Kidney glomerular epithelial cell (primary cell): Measurements from ENCODE around the gene MTHFD2.
"Not testable (repeated sequence)": the region's sequence is repeated elsewhere in the genome, so short reads cannot be mapped to it uniquely, and the experiment has no call there.

ENCODE experiments used
- DNase-seq: peaks from one replicate; lab custom pipeline; 2025; lab: John Stamatoyannopoulos, UW

Gene MTHFD2

DNA sequence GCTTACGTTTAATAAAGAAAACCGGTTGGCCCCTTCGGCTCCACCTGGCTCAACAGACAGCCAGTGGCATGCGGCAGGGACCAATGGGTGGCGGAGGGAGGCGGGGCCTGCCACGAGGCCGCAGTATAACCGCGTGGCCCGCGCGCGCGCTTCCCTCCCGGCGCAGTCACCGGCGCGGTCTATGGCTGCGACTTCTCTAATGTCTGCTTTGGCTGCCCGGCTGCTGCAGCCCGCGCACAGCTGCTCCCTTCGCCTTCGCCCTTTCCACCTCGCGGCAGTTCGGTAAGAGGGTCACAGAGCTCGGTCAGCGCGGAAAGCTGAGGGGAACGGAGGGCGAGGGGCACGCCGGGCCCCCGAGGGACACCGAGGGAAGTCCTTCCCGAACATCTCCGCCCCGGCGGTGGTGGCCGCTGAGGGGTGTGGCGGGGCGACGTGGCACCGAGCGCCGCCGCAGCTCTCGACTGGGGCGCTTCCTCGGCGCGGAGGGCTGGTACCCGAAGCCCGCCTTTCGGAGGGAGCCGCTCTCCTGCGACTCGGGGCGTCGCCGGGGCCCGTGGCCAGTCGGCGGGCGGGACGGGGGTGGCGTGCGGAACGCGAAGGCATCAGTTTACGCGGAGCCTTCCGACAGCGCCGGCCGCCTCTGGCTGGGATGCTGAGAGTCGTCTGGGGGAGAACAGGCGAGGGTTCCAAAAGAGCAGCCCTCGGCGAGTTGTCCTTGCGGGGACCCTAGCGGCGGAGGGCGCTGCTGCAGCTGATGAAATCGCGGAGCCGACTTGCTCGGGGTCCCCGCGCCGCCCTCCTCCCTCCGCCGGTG is at the start of gene MTHFD2:
TSS of gene MTHFD2 (plus strand) at position 155 of the 814 bp plus-strand sequence. CDS start at position 182, 27 bp downstream.
- DNase-seq = peak; percentile 88

- no peak for DNase-seq
These were observed 49.2 kb upstream of the MTHFD2 start for GRCh38 chr2:74149247-74149525.

- DNase-seq = no peak
These were observed 48.7 kb upstream of the MTHFD2 start for GRCh38 chr2:74149570-74150319.

GRCh38 chr2:74152954-74153353 is 45.5 kb upstream of the MTHFD2 start:
- DNase-seq = no peak

DNA sequence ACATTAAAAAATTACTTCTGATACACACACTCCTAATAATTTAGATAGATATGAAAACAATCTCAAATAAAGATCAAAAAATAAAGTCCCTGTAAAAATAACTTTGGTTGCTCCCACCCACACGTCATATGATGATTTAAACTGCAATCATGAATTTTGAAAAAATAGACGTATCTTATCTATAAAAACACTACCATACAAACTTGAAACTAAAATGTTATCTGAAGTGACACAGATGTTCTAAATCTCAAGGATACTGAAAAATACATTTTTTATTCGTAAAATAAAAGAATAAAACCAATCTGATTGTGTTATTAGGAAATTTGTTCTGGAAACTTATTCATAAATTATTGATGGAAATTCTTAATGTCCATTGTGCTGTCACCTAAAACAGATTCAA is 42.6 kb upstream of the MTHFD2 start:
- DNase-seq = no peak

DNA sequence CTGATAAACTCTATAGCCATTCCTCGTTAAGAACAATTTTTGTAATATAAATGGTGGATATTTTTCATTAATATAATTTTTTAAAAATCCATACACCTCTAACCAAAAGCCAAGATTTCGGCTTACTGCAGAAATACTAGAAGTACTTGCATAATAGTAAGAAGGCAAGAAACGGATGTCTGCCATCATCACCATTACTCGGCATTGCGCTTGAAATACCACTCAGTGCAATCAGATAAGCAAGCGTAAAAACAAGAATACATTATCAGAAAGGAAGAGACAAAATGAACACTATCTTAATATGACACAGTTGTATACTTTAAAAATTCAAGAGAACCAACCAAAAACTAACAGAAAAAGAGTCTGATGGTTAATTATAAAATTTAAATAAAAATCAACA is 35.5 kb upstream of the MTHFD2 start:
- DNase-seq = no peak

DNA sequence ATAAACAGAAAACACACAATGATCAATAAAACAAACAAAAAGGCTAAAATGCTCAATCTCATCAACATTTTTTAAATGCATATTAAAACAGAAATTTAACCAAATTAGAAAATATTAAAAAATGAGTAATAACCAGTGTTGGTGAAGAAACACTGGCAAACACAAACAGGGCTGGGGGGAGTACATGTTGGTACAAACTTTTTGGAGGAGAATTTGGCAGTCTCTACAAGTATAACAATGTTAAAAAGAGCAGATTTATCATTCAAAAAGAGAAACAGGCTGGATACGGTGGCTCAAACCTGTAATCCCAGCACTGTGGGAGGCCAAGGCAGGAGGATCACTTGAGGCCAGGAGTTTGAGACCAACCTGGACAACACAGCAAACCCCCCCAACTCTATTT is 33.7 kb upstream of the MTHFD2 start:
- no peak for DNase-seq

DNA sequence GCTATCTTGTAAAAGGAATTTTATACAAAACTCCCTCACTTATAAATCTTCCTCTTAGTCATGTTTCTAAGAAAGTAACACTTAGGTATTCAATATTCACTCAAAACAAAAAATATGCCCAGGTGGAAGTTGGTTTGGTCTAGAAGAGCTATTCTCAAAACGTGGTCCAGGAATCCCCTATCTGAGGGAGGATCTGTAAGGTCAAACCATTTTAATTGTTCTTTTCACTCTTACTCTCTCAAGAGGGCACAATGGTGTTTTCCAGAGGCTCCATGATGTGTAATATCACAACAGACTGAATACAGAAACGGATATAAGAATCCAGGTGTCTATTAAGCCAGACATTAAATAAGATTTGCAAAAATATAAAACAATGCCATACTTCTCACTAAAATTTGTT is 29.7 kb upstream of the MTHFD2 start:
- DNase-seq = no peak

DNA sequence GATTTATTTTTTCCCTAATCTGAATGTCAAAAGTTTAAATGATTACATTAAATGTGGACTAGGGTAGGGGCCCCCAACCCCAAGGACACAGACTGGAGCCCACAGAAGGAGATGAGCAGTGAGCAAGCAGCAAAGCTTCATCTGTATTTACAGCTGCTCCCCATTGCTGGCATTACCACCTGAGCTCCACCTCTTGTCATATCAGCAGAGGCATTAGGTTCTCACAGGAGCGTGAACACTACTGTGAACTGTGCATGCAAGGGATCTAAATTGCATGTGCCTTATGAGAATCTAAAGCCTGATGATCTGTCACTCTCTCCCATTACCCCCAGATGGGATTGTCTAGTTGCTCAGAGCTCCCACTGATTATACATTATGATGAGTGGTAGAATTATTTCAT is 23.5 kb upstream of the MTHFD2 start:
- DNase-seq = no peak

GRCh38 chr2:74177696-74178095 is 20.7 kb upstream of the MTHFD2 start:
- DNase-seq = no peak

DNA sequence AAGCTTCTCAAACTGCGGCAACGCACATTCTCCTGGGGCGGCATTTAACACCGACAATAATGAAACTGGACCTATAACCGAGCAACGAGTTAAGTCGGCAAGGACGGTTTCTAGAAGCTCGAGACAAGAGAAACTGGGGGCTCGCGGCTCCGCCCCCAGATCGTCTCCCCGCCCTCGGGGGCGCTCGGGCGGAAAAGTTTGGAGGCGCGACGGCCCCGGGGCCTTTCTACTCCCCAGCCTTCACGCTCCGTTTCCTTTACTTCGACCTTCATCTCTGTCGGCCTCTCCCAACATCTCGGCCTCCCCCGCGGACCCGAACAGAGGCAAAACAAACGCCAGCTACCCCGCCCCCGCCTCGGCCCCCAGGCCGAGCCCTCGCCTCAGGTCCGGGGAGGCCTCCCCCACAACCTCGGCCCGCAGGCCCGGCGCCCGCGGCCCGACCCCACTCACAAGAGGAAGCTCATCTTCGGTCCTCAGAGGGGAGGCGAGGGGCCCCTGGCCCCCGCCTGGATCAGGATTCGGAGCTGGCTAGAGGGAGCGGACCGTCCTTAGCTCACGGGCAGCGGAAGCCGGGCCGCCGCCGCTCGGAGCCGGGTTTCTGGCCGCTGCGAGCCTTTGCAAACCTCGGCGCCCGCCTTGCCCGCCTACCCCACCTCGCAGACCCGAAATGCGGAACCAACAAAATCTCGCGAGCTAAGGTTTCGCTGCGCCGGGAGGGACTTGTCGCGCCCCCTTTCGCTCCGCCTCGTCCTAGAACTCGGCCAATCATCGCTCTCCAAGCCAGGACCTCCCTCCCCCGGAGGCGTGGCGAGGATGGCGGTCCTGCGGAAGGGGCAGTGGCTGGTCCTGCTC is 20.0 kb upstream of the MTHFD2 start, which contains the start of gene MOB1A:
TSS of gene MOB1A (minus strand) at position 669 of the 852 bp plus-strand sequence. CDS start at position 464, 205 bp downstream.
- DNase-seq = peak; percentile 98

DNA sequence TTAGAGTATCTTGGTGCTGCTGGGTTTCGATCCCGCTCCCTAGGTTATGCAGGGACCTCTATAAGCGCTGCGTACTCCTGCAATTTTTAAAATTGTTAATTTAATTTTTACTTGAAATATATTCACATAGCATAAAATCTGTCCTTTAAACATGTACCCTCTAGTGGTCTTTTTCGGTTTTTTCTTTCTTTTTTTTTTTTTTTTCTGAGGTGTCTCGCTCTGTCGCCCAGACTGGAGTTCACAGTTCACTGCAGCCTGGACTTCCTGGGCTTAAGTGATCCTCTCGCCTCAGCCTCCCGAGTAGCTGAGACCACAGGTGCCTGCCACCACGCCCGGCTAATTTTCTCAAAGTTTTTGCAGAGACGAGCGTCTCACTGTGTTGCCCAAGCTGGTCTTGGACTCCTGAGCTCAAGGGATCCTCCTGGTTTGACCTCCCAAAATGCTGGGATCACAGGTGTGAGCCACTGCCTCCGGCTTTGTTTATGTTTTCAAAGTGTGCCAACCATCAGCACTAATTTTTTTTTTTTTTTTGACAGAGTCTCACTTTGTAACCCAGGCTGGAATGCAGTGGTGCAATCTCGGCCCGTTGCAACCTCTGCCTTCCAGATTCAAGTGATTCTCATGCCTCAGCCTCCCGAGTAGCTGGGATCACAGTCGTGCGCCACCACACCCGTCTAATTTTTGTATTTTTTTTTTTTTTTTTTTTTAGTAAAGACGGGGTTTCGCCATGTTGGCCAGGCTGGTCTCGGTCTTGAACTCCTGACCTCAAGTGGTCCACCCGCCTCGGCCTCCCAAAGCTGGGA is 19.2 kb upstream of the MTHFD2 start:
- DNase-seq = no peak

- no peak for DNase-seq
These were observed 16.7 kb upstream of the MTHFD2 start for GRCh38 chr2:74181739-74182138.

GRCh38 chr2:74183878-74184277 is 14.5 kb upstream of the MTHFD2 start:
- DNase-seq = no peak

GRCh38 chr2:74186038-74186437 is 12.4 kb upstream of the MTHFD2 start:
- no peak for DNase-seq

DNA sequence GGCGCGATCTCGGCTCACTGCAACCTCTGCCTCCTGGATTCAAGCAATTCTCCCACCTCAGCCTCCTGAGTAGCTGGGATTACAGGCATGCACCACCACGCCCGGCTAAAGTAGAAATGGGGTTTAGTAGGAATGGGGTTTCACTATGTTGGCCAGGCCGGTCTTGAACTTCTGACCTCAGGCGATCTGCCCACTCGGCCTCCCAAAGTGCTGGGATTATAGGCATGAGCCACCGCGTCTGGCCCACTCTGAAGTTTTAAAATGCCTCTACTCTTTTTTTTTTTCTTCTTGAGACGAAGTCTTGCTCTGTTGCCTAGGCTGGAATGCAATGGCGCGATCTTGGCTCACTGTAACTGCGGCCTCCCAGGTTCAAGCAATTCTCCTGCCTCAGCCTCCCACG is 11.7 kb upstream of the MTHFD2 start:
- DNase-seq = not testable (repeated sequence)

- no peak for DNase-seq
These were observed 10.3 kb upstream of the MTHFD2 start for GRCh38 chr2:74188018-74188601.

- DNase-seq = no peak
These were observed 9.7 kb upstream of the MTHFD2 start for GRCh38 chr2:74188696-74189095.

- DNase-seq = no peak
These were observed 6.6 kb upstream of the MTHFD2 start for GRCh38 chr2:74191596-74192380.

- DNase-seq = no peak
These were observed 3.6 kb upstream of the MTHFD2 start for GRCh38 chr2:74194799-74195198.
